Progenitor cell of endocrine pancreas (in vitro differentiated cells): ENCODE results near the gene PHF23. TPM values are rescaled to one million over a fixed set of nuclear protein-coding genes. Genes with fewer than 3 reads are reported as not detected.

ENCODE experiments used
- DNase-seq: peaks from one replicate; pipeline ENCODE4 v3.0.0; 2021; ENCODE audit warnings: low spot score; ENCODE audit not compliant: unreplicated experiment
- H3K27ac Mint-ChIP-seq: 2 replicates; pipeline ENCODE4 v1.8.0; 2021; ENCODE audit warnings: mild to moderate bottlenecking, moderate library complexity, mixed read lengths
- H3K27me3 Mint-ChIP-seq: 2 replicates; pipeline ENCODE4 v1.8.0; 2021; ENCODE audit warnings: mixed read lengths
- H3K36me3 Mint-ChIP-seq: 2 replicates; pipeline ENCODE4 v1.8.0; 2022; ENCODE audit warnings: mixed read lengths; ENCODE audit not compliant: insufficient read depth
- H3K4me1 Mint-ChIP-seq: 2 replicates; pipeline ENCODE4 v1.8.0; 2021; ENCODE audit warnings: low read depth, mixed read lengths
- H3K4me3 Mint-ChIP-seq: 2 replicates; pipeline ENCODE4 v1.8.0; 2021; ENCODE audit warnings: low read depth, mild to moderate bottlenecking, moderate library complexity, mixed read lengths
- H3K9me3 Mint-ChIP-seq: 2 replicates; pipeline ENCODE4 v1.8.0; 2021; ENCODE audit warnings: low read depth, mixed read lengths
- CTCF ChIP-seq: fragments of 200-600 bp; sonication (generic); IDR thresholded peaks from one replicate; pipeline ENCODE4 v1.5.0; 2021; ENCODE audit warnings: antibody characterized with exemption, mild to moderate bottlenecking; ENCODE audit not compliant: unreplicated experiment
- total RNA-seq: library from RNA; stranded (reverse); gene quantifications from 2 replicates; pipeline ENCODE4 v1.2.1, GENCODE V29; 2021

The PHF23 gene
- total RNA-seq, 1 donor from 2014 or later: 73.7 TPM

- peaks cover 32% of the 10 kb centered on the region for H3K4me1 Mint-ChIP-seq
- H3K9me3 Mint-ChIP-seq: no peaks in the 10 kb centered on the region
- H3K27ac Mint-ChIP-seq: no peak overlapping the region
- no peak for DNase-seq
- no peaks in the 10 kb centered on the region for H3K27me3 Mint-ChIP-seq
- peaks cover 13% of the 10 kb centered on the region for H3K36me3 Mint-ChIP-seq
- H3K4me3 Mint-ChIP-seq: peak overlapping the region; percentile 50
- no peak for TF ChIP-seq CTCF
Measured at GRCh38 chr17:7254511-7254910, 15.3 kb upstream of the PHF23 start.

DNA sequence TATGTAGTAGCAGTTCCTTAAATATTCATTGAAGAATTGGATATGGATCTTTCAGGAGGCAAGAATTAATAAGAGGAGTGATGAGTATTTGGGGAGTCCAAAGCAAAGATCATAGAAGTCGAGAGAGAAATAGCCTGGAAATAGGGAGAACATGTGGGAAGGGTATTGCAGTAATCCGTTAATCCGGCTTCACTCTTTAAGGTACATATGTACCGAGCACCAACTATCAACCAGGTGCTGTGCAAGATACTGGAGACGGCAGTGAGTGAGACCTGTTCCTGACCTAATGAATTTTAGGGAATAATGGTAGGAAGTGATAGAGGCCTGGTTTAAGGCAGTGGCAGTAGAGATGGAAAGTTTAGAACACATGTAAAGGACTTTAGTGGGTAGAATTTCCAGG lies 13.8 kb upstream of the PHF23 start:
- no peak for DNase-seq
- H3K36me3 Mint-ChIP-seq: peaks cover 9% of the 10 kb centered on the region
- H3K4me3 Mint-ChIP-seq: peak overlapping the region; percentile 97
- peaks cover 25% of the 10 kb centered on the region for H3K4me1 Mint-ChIP-seq
- H3K27me3 Mint-ChIP-seq: no peaks in the 10 kb centered on the region
- no peak for TF ChIP-seq CTCF
- H3K27ac Mint-ChIP-seq: peak overlapping the region; percentile 100
- no peaks in the 10 kb centered on the region for H3K9me3 Mint-ChIP-seq

DNA sequence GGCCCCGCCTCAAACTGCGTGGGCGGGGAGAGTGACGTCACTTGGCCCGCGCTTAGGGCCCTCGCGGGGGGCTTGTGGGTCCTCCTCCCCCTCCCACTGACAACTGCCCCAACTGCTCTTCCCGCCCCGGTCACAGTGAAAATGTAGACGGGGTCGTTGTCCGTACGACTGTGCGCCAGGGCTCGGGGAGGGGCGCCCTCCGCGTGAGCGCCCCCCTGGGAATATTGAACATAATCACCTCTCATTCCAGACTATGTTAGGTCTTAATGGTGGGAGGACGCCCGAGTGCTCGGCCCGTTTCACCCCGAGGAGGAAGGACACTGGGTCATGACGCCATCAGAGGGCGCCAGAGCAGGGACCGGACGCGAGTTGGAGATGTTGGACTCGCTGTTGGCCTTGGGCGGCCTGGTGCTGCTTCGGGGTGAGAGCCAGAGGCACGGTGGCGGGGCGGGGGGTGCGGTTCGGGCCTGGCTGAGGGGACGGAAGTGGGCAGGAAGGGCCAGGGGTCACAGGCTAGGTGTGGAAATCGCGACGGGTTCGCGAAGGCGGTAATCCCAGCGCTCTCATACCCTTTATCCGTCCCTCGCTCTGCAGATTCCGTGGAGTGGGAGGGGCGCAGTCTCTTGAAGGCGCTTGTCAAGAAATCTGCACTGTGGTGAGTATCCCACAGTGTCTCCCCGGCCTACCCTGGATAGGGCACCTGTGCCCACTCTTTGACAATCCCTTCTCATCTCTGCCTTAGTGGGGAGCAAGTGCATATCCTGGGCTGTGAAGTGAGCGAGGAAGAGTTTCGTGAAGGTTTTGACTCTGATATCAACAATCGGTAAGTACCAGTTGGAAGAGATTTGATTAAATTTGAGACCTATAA lies 13.2 kb upstream of the PHF23 start, which contains the start of gene ELP5:
Gene ELP5, plus strand, starts transcription at position 40 of the 868 bp plus-strand sequence. Its CDS starts 336 bp downstream, at position 376.
- Mint-ChIP-seq H3K27ac (peak within 1 kb of the TSS; percentile 100), H3K36me3 (peaks cover 9% of the 10 kb centered on the region), H3K9me3 (no peaks in the 10 kb centered on the region), H3K27me3 (no peaks in the 10 kb centered on the region), H3K4me1 (peaks cover 25% of the 10 kb centered on the region), H3K4me3 (peak within 1 kb of the TSS; percentile 97)
- peak; percentile 98 for DNase-seq
- peak; percentile 30 for TF ChIP-seq CTCF

DNA sequence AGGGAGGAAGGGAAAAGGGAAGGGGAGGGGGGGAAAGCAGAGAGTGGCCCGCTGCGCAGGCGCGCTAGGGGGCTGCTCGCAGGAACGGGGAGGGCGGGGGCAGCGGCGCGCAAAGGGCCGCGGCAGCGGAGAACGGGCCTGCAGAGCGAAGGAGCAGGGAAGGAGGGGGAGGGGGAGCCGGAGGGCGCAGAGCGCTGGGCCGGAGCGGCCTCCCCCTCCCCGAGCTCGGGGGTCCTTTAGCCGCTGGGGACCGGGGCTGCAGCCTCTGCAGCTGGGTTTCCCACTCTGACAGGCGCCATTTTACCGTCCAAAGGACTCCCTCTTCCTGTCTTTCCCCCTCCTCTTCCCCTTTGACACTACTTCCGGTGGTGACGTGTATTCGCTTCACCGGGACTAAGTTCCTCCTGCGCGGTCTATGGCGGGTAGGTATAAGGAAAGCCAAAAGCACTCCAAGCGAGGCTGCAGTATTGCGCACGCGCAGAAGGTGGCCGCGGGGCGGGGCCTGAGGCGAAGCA lies 12.5 kb upstream of the PHF23 start, which contains the start of gene CTDNEP1:
Gene CTDNEP1, minus strand, starts transcription at position 74 of the 515 bp plus-strand sequence. CDS start 438 bp downstream, outside the sequence.
- Mint-ChIP-seq H3K27ac (peak within 1 kb of the TSS; percentile 100), H3K9me3 (no peaks in the 10 kb centered on the region), H3K36me3 (peaks cover 8% of the 10 kb centered on the region), H3K4me3 (peak within 1 kb of the TSS; percentile 97), H3K4me1 (peaks cover 25% of the 10 kb centered on the region), H3K27me3 (no peaks in the 10 kb centered on the region)
- no peak for TF ChIP-seq CTCF
- peak; percentile 65 for DNase-seq

DNA sequence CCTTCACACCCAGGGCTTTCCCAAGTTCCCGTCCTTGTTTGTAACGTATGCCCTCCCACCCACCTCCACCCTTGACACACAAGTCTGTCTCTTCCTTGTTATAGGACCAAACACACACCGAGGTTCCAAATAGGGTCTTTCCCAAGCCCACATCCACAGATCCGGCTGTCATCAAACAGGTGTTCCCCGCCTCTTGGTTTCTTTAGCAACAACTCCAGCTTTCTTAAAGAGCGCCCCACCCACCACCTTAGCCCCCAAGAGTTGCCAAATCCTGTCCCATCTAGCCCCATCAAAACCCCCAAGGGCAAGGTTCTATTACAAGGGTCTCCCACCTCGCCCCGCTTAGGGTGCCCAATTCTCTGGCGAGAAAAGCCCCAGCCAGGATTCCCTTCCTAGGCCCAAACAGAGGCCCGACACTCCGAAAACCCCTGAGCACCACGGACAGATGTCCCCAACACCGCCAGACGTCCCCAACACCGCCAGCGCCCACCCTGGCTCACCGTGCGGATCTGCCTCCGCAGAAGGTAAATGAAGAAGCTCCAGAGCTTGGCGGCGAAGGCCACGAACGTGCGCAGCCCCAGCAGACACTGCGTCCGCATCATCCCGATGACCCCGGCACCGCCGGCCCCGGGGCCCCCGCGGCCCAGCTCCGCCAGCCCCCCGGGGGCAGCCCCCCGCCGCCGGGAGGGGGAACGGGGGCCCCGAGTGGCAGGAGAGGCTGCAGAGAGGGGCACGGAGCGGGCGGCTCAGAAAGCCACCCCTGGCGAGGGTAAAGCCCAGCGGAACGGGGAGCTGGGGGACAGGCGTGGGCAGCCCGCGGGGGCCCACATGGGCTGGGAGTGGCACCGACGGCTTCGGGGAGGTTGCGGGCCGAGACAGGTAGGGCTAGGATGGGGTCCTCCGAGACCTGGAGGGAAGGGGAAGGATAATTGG lies 11.7 kb upstream of the PHF23 start:
- TF ChIP-seq CTCF: no peak
- no peak for DNase-seq
- H3K4me3 Mint-ChIP-seq: peak overlapping the region; percentile 97
- no peaks in the 10 kb centered on the region for H3K27me3 Mint-ChIP-seq
- peak overlapping the region; percentile 95 for H3K27ac Mint-ChIP-seq
- H3K9me3 Mint-ChIP-seq: no peaks in the 10 kb centered on the region
- H3K36me3 Mint-ChIP-seq: peaks cover 11% of the 10 kb centered on the region
- H3K4me1 Mint-ChIP-seq: peaks cover 25% of the 10 kb centered on the region
